Peyer's patch (tissue), 4 donors: ENCODE results near the gene ERMP1. TPM values are rescaled to one million over a fixed set of nuclear protein-coding genes. Genes with fewer than 3 reads are reported as not detected.

Source experiments
- DNase-seq, 3 donors: peaks; one replicate each; pipeline ENCODE4 v3.0.0-alpha.2; 2017 to 2019
- H3K27ac ChIP-seq, 4 donors: fragments of 200-600 bp; sonication (generic); one replicate each; pipeline ENCODE4 v1.5.1; 2016 to 2019
- H3K27me3 ChIP-seq, 2 donors: fragments of 200-600 bp; sonication (generic); one replicate each; pipeline ENCODE4 v1.5.1; 2019
- H3K36me3 ChIP-seq, 3 donors: fragments of 200-600 bp; sonication (generic); one replicate each; pipeline ENCODE4 v1.5.1; 2016 to 2019
- H3K4me1 ChIP-seq, 4 donors: fragments of 200-600 bp; sonication (generic); one replicate each; pipeline ENCODE4 v1.5.1; 2016 to 2019
- H3K4me3 ChIP-seq, 4 donors: fragments of 200-600 bp; sonication (generic); 1 replicate in 3 of 4; 2 replicates in 1 of 4; pipeline ENCODE4 v1.5.1; 2016 to 2019; ENCODE audit warnings: mild to moderate bottlenecking in 1 of 4
- H3K9me3 ChIP-seq, 4 donors: fragments of 200-600 bp; sonication (generic); one replicate each; pipeline ENCODE4 v1.5.1; 2016 to 2019; ENCODE audit warnings: mild to moderate bottlenecking in 1 of 4
- POLR2A ChIP-seq, 2 donors: fragments of 450-650 bp; IDR thresholded peaks; one replicate each; pipeline ENCODE4 v1.5.1; 2017; ENCODE audit warnings: antibody characterized with exemption in 2 of 2, mild to moderate bottlenecking in 2 of 2, moderate library complexity in 2 of 2
- total RNA-seq, 4 donors: library from RNA; depleted of rRNA; stranded (reverse); fragments of >200 nt; gene quantifications; one replicate each; pipeline ENCODE4 v1.1.0, GENCODE V29; 2016
- TF ChIP-seq, protein P1 (sequence below), 6 experiments: fragments of 450-650 bp in 4 of 6; fragments of 200-600 bp in 2 of 6; sonication (generic) in 1 of 6; IDR thresholded peaks; one replicate each; pipeline ENCODE4 v1.5.1; 2017 to 2019; ENCODE audit warnings: antibody characterized with exemption in 6 of 6, mild to moderate bottlenecking in 3 of 6, moderate library complexity in 1 of 6

ERMP1 gene
- total RNA-seq, 4 donors from 2014 or later, result 20.8 to 23.2 (median 22.0) TPM

DNA sequence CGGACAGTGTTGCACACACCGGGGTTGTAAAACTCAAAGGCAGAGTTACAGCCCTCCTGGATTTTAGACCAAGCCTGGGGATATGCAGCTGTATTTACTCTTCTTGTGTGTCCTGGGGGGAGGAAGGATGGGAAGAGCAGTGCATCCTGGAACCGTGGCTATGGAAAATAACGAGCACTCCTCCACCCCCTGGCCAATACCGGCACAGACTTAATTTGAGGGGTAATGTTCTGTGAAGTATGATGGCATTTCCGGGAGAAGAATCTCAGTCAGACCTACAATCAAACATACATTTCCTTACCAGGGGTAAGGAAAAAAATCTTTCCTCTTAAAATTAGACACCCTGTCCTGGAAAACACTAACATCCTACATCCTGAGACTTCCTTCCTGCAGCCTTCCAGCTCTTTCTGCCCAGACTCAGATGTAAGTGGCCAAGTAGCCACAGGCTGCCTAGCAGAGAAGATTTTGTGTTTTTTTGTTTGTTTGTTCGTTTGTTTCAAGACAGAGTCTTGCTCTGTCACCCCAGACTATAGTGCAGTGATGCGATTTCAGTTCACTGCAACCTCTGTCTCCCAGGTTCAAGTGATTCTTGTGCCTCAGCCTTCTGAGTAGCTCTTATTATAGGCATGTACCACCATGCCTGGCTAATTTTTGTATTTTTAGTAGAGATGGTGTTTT lies 11.0 kb upstream of the ERMP1 start:
- Histone ChIP-seq H3K4me3 (no peak overlapping the region), H3K27me3 (no peaks in the 10 kb centered on the region), H3K36me3 (no peaks in the 10 kb centered on the region), H3K9me3 (no peaks in the 10 kb centered on the region), H3K4me1 (peaks cover 0 to 25% (median 4%) of the 10 kb centered on the region in 4 donors), H3K27ac (peak overlapping the region in 3 of 4 donors; percentile 25 to 65 (median 46))
- TF ChIP-seq POLR2A (IDR thresholded peaks at IDR 0.05), result no peak
- no peak for DNase-seq

DNA sequence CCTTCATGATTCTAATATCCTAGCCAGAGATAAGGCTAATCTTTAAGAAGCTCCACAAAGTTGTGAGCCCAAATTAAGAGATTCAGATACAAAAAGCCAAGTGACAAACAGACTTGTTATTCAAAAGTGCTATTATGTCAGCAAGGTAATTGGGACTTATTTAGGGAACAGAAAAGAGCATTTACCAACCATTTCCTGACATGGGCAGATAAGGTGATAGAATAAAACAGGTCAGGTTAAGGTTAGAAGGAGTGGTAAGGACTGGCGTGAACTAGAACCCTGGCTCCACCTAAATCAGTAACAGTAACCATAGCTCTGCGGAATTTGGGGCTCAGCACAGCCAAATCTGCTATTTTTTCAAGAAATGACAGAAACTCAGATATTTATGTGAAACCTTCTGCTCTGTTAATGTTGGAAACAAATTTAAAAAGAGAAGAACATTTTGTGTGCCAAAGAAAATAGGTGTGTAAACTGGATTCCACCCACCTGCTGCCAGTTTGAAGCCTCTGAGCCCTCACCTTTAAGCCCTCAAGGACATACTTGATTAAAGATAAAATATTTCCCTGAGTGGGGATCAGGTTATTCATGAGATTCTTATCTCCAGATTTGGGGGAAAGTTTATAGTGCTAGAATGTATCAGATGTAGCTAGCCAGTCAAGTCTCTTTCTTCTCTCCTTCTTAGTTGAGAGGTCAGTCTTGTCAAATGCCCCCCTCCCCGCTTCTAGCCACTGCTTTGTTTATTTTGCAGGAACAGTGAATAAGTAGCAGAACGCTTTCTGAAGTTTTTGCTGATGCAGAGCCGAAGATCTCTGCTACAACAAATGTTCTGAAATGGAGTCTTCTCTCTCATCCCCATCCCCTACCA lies 10.2 kb upstream of the ERMP1 start:
- H3K4me3 ChIP-seq, result no peak overlapping the region
- H3K36me3 ChIP-seq, result no peaks in the 10 kb centered on the region
- TF ChIP-seq, protein P1, sequence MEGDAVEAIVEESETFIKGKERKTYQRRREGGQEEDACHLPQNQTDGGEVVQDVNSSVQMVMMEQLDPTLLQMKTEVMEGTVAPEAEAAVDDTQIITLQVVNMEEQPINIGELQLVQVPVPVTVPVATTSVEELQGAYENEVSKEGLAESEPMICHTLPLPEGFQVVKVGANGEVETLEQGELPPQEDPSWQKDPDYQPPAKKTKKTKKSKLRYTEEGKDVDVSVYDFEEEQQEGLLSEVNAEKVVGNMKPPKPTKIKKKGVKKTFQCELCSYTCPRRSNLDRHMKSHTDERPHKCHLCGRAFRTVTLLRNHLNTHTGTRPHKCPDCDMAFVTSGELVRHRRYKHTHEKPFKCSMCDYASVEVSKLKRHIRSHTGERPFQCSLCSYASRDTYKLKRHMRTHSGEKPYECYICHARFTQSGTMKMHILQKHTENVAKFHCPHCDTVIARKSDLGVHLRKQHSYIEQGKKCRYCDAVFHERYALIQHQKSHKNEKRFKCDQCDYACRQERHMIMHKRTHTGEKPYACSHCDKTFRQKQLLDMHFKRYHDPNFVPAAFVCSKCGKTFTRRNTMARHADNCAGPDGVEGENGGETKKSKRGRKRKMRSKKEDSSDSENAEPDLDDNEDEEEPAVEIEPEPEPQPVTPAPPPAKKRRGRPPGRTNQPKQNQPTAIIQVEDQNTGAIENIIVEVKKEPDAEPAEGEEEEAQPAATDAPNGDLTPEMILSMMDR (IDR thresholded peaks at IDR 0.05), result no peak
- TF ChIP-seq POLR2A (IDR thresholded peaks at IDR 0.05), result no peak
- H3K4me1 ChIP-seq, result peaks cover 0 to 26% (median 4%) of the 10 kb centered on the region in 4 donors
- H3K27ac ChIP-seq, result peak overlapping the region in 2 of 4 donors; percentile 46 to 65
- H3K9me3 ChIP-seq, result no peaks in the 10 kb centered on the region
- no peak for DNase-seq
- no peaks in the 10 kb centered on the region for H3K27me3 ChIP-seq

DNA sequence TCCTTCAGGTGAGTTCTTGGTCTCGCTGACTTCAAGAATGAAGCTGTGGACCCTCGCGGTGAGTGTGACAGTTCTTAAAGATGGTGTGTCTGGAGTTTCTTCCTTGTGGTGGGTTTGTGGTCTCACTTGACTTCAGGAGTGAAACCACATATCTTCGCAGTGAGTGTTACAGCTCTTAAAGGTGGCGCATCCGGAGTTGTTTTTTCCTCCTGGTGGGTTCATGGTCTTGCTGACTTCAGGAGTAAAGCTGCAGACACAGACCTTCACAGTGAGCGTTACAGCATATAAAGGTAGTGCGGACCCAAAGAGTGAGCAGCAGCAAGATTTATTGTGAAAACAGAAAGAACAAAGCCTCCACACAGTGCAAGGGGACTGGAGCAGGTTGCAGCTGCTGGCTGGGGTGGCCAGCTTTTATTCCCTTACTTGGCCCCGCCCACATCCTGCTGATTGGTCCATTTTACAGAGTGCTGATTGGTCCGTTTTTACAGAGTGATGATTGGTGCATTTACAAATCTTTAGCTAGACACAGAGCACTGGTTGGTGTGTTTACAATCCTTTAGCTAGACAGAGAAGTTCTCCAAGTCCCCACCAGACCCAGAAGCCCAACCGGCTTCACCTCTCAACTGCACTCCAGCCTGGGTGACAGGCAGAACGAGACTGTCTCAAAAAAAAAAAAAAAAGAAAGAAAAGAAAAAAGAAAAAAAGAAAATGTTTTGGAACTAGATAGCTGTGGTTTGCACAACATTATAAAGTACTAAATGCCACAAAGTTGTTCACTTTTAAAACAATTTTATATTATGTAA lies 9.1 kb upstream of the ERMP1 start:
- Histone ChIP-seq H3K27ac (peak overlapping the region in 1 of 4 donors; percentile 4), H3K27me3 (no peaks in the 10 kb centered on the region), H3K4me3 (no peak overlapping the region), H3K4me1 (peaks cover 0 to 26% (median 4%) of the 10 kb centered on the region in 4 donors), H3K36me3 (no peaks in the 10 kb centered on the region), H3K9me3 (no peaks in the 10 kb centered on the region)
- DNase-seq, result peak in 2 of 3 donors; percentile 38 to 60
- TF ChIP-seq POLR2A (IDR thresholded peaks at IDR 0.05), result no peak
- TF ChIP-seq, protein P1 (IDR thresholded peaks at IDR 0.05), result no peak

DNA sequence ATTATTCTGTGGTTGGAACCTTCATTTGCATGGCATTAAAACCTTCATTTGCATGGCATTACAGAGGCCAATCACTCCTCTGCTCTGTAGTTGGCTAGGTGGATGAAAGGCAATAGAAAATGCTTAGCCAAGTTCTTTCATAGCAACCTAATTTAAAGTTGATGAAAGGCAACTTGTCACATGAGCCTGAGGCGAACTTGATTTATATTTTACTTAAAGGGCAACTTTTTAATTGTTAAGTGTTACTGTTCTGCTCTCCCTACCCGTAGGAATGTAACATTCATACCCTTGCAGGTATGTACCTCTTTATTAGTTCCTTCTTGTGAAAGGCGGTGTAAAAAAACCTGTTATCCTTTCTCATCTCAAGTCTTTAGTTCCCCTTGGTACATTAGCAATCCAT lies 7.9 kb upstream of the ERMP1 start:
- no peak for TF ChIP-seq POLR2A (IDR thresholded peaks at IDR 0.05)
- TF ChIP-seq, protein P1 (IDR thresholded peaks at IDR 0.05), result no peak
- no peaks in the 10 kb centered on the region for H3K36me3 ChIP-seq
- H3K27me3 ChIP-seq, result no peaks in the 10 kb centered on the region
- H3K4me1 ChIP-seq, result peaks cover 0 to 26% (median 4%) of the 10 kb centered on the region in 4 donors
- no peak overlapping the region for H3K27ac ChIP-seq
- H3K4me3 ChIP-seq, result no peak overlapping the region
- no peaks in the 10 kb centered on the region for H3K9me3 ChIP-seq
- DNase-seq, result no peak

DNA sequence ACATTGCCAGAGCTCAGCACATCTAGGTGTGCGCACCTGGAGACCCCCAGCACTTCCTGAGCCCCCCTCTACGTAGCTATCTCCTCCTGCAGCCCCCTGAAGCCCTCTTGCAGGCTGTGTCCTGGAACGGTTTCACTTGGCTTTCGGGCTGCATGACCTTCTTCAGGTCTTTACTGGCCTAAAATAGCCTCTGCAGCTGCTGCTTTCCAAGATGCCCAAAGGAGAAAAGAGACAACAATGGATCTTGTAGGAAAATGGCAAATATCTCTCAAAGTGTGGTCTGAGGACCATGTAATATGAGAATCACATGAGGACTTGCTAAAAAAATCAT lies 6.6 kb upstream of the ERMP1 start:
- Histone ChIP-seq H3K27ac (no peak overlapping the region), H3K36me3 (no peaks in the 10 kb centered on the region)
- DNase-seq, result no peak

More for the DNA sequence above, 6.6 kb upstream of the ERMP1 start:
- Histone ChIP-seq H3K9me3 (no peaks in the 10 kb centered on the region), H3K4me3 (no peak overlapping the region), H3K27me3 (no peaks in the 10 kb centered on the region), H3K4me1 (peaks cover 0 to 26% (median 4%) of the 10 kb centered on the region in 4 donors)
- TF ChIP-seq, protein P1 (IDR thresholded peaks at IDR 0.05), result no peak
- no peak for TF ChIP-seq POLR2A (IDR thresholded peaks at IDR 0.05)
